ENCODE data around the gene PARD3. TPM values are rescaled to one million over a fixed set of nuclear protein-coding genes. Genes with fewer than 3 reads are reported as not detected.

The PARD3 gene
- total RNA-seq, 1 donor from 2014 or later = 51.2 TPM

GRCh38 chr10:34434119-34434594, 380.9 kb downstream of the PARD3 start:
- H3K36me3 Mint-ChIP-seq (ENCODE audit: low read depth) = no peaks in the 10 kb centered on the region
- H3K4me1 Mint-ChIP-seq = peaks cover 9% of the 10 kb centered on the region
- no peak overlapping the region for H3K27ac Mint-ChIP-seq (ENCODE audit: unreplicated experiment)

GRCh38 chr10:34433241-34434076, 381.6 kb downstream of the PARD3 start:
- Mint-ChIP-seq H3K27ac (ENCODE audit: unreplicated experiment) (no peak overlapping the region), H3K9me3 (no peaks in the 10 kb centered on the region), H3K4me3 (no peak overlapping the region), H3K27me3 (ENCODE audit: low read depth) (no peaks in the 10 kb centered on the region), H3K4me1 (peaks cover 14% of the 10 kb centered on the region), H3K36me3 (ENCODE audit: low read depth) (no peaks in the 10 kb centered on the region)
- DNase-seq (ENCODE audit: low read depth, low spot score) = no peak
- no peak for TF ChIP-seq CTCF (conservative IDR thresholded peaks at IDR 0.05)

More at GRCh38 chr10:34434119-34434594, 380.9 kb downstream of the PARD3 start:
- Mint-ChIP-seq H3K9me3 (no peaks in the 10 kb centered on the region), H3K4me3 (no peak overlapping the region), H3K27me3 (ENCODE audit: low read depth) (no peaks in the 10 kb centered on the region)
- no peak for TF ChIP-seq CTCF (conservative IDR thresholded peaks at IDR 0.05)
- DNase-seq (ENCODE audit: low read depth, low spot score) = no peak

- DNase-seq (ENCODE audit: low read depth, low spot score) = no peak
- Mint-ChIP-seq H3K9me3 (no peaks in the 10 kb centered on the region), H3K36me3 (ENCODE audit: low read depth) (no peaks in the 10 kb centered on the region), H3K27me3 (ENCODE audit: low read depth) (no peaks in the 10 kb centered on the region), H3K4me3 (no peak overlapping the region), H3K27ac (ENCODE audit: unreplicated experiment) (no peak overlapping the region), H3K4me1 (peaks cover 21% of the 10 kb centered on the region)
- TF ChIP-seq CTCF (conservative IDR thresholded peaks at IDR 0.05) = no peak
Observed at GRCh38 chr10:34432589-34432988, 382.5 kb downstream of the PARD3 start.

- no peak for TF ChIP-seq CTCF (conservative IDR thresholded peaks at IDR 0.05)
- Mint-ChIP-seq H3K4me3 (no peak overlapping the region), H3K4me1 (peaks cover 35% of the 10 kb centered on the region)
Observed at GRCh38 chr10:34430685-34431084, 384.4 kb downstream of the PARD3 start.

GRCh38 chr10:34428501-34428900, 386.6 kb downstream of the PARD3 start:
- Mint-ChIP-seq H3K27me3 (ENCODE audit: low read depth) (no peaks in the 10 kb centered on the region), H3K4me1 (peaks cover 35% of the 10 kb centered on the region), H3K4me3 (peak overlapping the region; percentile 24), H3K9me3 (no peaks in the 10 kb centered on the region), H3K27ac (ENCODE audit: unreplicated experiment) (peak overlapping the region; percentile 22), H3K36me3 (ENCODE audit: low read depth) (no peaks in the 10 kb centered on the region)
- TF ChIP-seq CTCF (conservative IDR thresholded peaks at IDR 0.05) = no peak
- no peak for DNase-seq (ENCODE audit: low read depth, low spot score)

More at GRCh38 chr10:34430685-34431084, 384.4 kb downstream of the PARD3 start:
- no peaks in the 10 kb centered on the region for H3K27me3 Mint-ChIP-seq (ENCODE audit: low read depth)
- no peak for DNase-seq (ENCODE audit: low read depth, low spot score)
- no peaks in the 10 kb centered on the region for H3K36me3 Mint-ChIP-seq (ENCODE audit: low read depth)
- H3K27ac Mint-ChIP-seq (ENCODE audit: unreplicated experiment) = no peak overlapping the region
- no peaks in the 10 kb centered on the region for H3K9me3 Mint-ChIP-seq

Data from neural crest cell (in vitro differentiated cells).